C4-2B (cell line): ENCODE data around the gene CHST1.

Experiments
- CTCF ChIP-seq: fragments of 450-650 bp; conservative IDR thresholded peaks from 2 replicates; pipeline ENCODE4 v1.5.1; 2017; ENCODE audit warnings: mild to moderate bottlenecking
- ZFX ChIP-seq: fragments of 450-650 bp; IDR thresholded peaks from 2 replicates; pipeline ENCODE4 v1.6.1; 2017

GRCh38 chr11:45685964-45686537 is 20.6 kb upstream of the CHST1 start:
- TF ChIP-seq CTCF (no peak), ZFX (no peak)
